HG02840 (cell line): ENCODE measurements around the gene THSD7A.
"Not testable (repeated sequence)": the region's sequence is repeated elsewhere in the genome, so short reads cannot be mapped to it uniquely, and the experiment has no call there.

Source experiments
- ATAC-seq: cut with Tn5 transposase; IDR thresholded peaks from one replicate; pipeline ENCODE4 v1.9.1; 2021; ENCODE audit warnings: mild to moderate bottlenecking, moderate library complexity, moderate number of reproducible peaks; ENCODE audit not compliant: unreplicated experiment, low FRiP score

The THSD7A gene

GRCh38 chr7:11472646-11473045, 359.4 kb downstream of the THSD7A start:
- ATAC-seq = no peak

GRCh38 chr7:11471255-11471654, 360.7 kb downstream of the THSD7A start:
- ATAC-seq = no peak

- ATAC-seq = no peak
Observed at GRCh38 chr7:11469028-11469745, 362.8 kb downstream of the THSD7A start.

GRCh38 chr7:11466517-11467105, 365.4 kb downstream of the THSD7A start:
- ATAC-seq = no peak

GRCh38 chr7:11464624-11465023, 367.4 kb downstream of the THSD7A start:
- ATAC-seq = no peak

- ATAC-seq = no peak
Observed at GRCh38 chr7:11461946-11462345, 370.1 kb downstream of the THSD7A start.

GRCh38 chr7:11458736-11459483, 373.1 kb downstream of the THSD7A start:
- no peak for ATAC-seq

- no peak for ATAC-seq
Observed at GRCh38 chr7:11457419-11457818, 374.6 kb downstream of the THSD7A start.

- ATAC-seq = no peak
Observed at GRCh38 chr7:11456574-11456973, 375.4 kb downstream of the THSD7A start.

GRCh38 chr7:11452476-11452875, 379.5 kb downstream of the THSD7A start:
- no peak for ATAC-seq

- ATAC-seq = no peak
Observed at GRCh38 chr7:11450281-11450680, 381.7 kb downstream of the THSD7A start.

GRCh38 chr7:11449316-11449715, 382.7 kb downstream of the THSD7A start:
- no peak for ATAC-seq

GRCh38 chr7:11448323-11448722, 383.7 kb downstream of the THSD7A start:
- no peak for ATAC-seq

GRCh38 chr7:11447106-11447505, 384.9 kb downstream of the THSD7A start:
- ATAC-seq = no peak

- not testable (repeated sequence) for ATAC-seq
Observed at GRCh38 chr7:11443934-11444333, 388.1 kb downstream of the THSD7A start.

GRCh38 chr7:11437994-11438393, 394.0 kb downstream of the THSD7A start:
- ATAC-seq = no peak

GRCh38 chr7:11436773-11437524, 395.0 kb downstream of the THSD7A start:
- no peak for ATAC-seq

GRCh38 chr7:11436316-11436715, 395.7 kb downstream of the THSD7A start:
- no peak for ATAC-seq

- no peak for ATAC-seq
Observed at GRCh38 chr7:11434366-11434765, 397.6 kb downstream of the THSD7A start.

- no peak for ATAC-seq
Observed at GRCh38 chr7:11430841-11431240, 401.2 kb downstream of the THSD7A start.

- no peak for ATAC-seq
Observed at GRCh38 chr7:11430112-11430511, 401.9 kb downstream of the THSD7A start.
